ENCODE data around the gene MAGEF1. TPM values are rescaled to one million over a fixed set of nuclear protein-coding genes. Genes with fewer than 3 reads are reported as not detected.

The MAGEF1 gene
- total and polyA plus RNA-seq, 2 of the 8 experiments (the other 6 are each of a cell fraction or from before 2014, with no cell fraction given), result 26.5 to 56.7 TPM

DNA sequence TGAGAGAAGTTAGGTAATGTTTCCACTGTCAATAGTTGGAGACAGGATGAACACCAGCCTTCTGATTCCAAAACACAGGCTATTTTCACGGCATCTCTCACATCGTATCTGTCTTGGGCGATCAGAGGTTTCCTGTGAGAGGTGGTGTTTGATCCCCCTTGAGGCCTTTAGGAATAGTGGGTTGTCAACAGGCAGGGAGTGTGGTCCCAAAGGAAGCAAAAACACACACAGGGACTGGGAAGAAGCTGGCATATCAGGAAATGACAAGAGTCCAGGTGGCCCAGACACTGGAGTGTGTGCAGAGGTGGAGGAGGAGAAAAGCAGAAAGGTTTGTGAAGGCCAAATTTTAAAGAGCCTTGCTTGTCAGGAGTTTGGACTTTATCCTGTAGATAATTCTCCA is 6.6 kb upstream of the MAGEF1 start:
- POLR2A ChIA-PET (ENCODE audit: partially characterized antibody), result interaction anchor here (0.7 to 2.4 kb wide), 4 partner anchors 8 to 136 kb away, joined by 3 to 5 read pairs (median 4); no protein-coding TSS in a partner anchor
- TF ChIP-seq RBBP5 (IDR thresholded peaks at IDR 0.05; ENCODE audit: borderline replicate concordance, low read depth, low read length) (no peak), CEBPB (IDR thresholded peaks at IDR 0.05; ENCODE audit: low read depth, low read length) (no peak), EP300 (IDR thresholded peaks at IDR 0.05; ENCODE audit: borderline replicate concordance in 1 of 2, low read depth in 2 of 2, low read length in 2 of 2) (no peak), SIN3A (conservative IDR thresholded peaks at IDR 0.05 in 1 of 2, IDR thresholded peaks at IDR 0.05 in 1 of 2; ENCODE audit: low read depth in 1 of 2, low read length in 2 of 2) (no peak), HDAC2 (IDR thresholded peaks at IDR 0.05; ENCODE audit: borderline replicate concordance in 1 of 2, low read depth in 2 of 2, low read length in 2 of 2) (no peak), SP2 (IDR thresholded peaks at IDR 0.05; ENCODE audit: low read length) (no peak), CTBP2 (IDR thresholded peaks at IDR 0.05; ENCODE audit: borderline replicate concordance, insufficient read depth, insufficient read length, low read length) (no peak)
- TF ChIP-seq, protein P1, sequence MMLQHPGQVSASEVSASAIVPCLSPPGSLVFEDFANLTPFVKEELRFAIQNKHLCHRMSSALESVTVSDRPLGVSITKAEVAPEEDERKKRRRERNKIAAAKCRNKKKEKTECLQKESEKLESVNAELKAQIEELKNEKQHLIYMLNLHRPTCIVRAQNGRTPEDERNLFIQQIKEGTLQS (IDR thresholded peaks at IDR 0.05; ENCODE audit: insufficient read depth, low read depth, low read length), result no peak
- TF ChIP-seq, protein P2, sequence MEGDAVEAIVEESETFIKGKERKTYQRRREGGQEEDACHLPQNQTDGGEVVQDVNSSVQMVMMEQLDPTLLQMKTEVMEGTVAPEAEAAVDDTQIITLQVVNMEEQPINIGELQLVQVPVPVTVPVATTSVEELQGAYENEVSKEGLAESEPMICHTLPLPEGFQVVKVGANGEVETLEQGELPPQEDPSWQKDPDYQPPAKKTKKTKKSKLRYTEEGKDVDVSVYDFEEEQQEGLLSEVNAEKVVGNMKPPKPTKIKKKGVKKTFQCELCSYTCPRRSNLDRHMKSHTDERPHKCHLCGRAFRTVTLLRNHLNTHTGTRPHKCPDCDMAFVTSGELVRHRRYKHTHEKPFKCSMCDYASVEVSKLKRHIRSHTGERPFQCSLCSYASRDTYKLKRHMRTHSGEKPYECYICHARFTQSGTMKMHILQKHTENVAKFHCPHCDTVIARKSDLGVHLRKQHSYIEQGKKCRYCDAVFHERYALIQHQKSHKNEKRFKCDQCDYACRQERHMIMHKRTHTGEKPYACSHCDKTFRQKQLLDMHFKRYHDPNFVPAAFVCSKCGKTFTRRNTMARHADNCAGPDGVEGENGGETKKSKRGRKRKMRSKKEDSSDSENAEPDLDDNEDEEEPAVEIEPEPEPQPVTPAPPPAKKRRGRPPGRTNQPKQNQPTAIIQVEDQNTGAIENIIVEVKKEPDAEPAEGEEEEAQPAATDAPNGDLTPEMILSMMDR (IDR thresholded peaks at IDR 0.05; ENCODE audit: control extremely low read depth in 1 of 3, insufficient read depth in 1 of 3, low read depth in 1 of 3, low read length in 3 of 3), result peak in 1 of 3 experiments; percentile 6; a peak in 1 of 4 replicates

More for the DNA sequence above, 6.6 kb upstream of the MAGEF1 start:
- Histone ChIP-seq H3K79me2 (ENCODE audit: control insufficient read depth in 1 of 2, insufficient read depth in 2 of 2, low read length in 2 of 2) (no peaks in the 10 kb centered on the region), H3K18ac (ENCODE audit: extremely low read depth, low read length) (no peak overlapping the region), H3K56ac (replicated peaks; ENCODE audit: insufficient read length, low read depth, low read length) (no peak overlapping the region), H4K8ac (ENCODE audit: extremely low read depth, insufficient read depth, low read length) (no peak overlapping the region), H3K27ac (ENCODE audit: low read depth, low read length) (no peak overlapping the region), H3K36me3 (ENCODE audit: control insufficient read depth in 2 of 4, insufficient read depth in 4 of 4, low read length in 3 of 4) (no peaks in the 10 kb centered on the region; a peak in 1 of 8 replicates), H3K9me3 (ENCODE audit: insufficient read depth in 2 of 2, low read depth in 1 of 2, low read length in 1 of 2) (no peaks in the 10 kb centered on the region), H2BK5ac (ENCODE audit: low read depth, low read length) (no peak overlapping the region), H4K91ac (replicated peaks; ENCODE audit: insufficient read length, low read length) (no peak overlapping the region), H3K14ac (ENCODE audit: insufficient read length) (no peak overlapping the region), H3K4ac (replicated peaks; ENCODE audit: insufficient read length, low read depth, low read length) (no peak overlapping the region), H3K9ac (replicated peaks in 1 of 4; ENCODE audit: extremely low read depth in 1 of 4, low read depth in 3 of 4, low read length in 3 of 4) (no peak overlapping the region), H4K20me1 (replicated peaks in 1 of 2; ENCODE audit: control insufficient read depth in 1 of 2, insufficient read depth in 2 of 2, low read length in 2 of 2) (no peaks in the 10 kb centered on the region), H3K4me2 (ENCODE audit: insufficient read depth in 1 of 2, low read depth in 2 of 2, low read length in 2 of 2) (no peak overlapping the region), H3K4me3 (ENCODE audit: extremely low read depth in 1 of 4, insufficient read depth in 2 of 4, low read depth in 3 of 4, low read length in 4 of 4) (no peak overlapping the region), H2AFZ (ENCODE audit: low read length) (no peak overlapping the region), H2BK12ac (ENCODE audit: low read depth, low read length) (no peak overlapping the region), H3K23me2 (ENCODE audit: low read depth, low read length) (no peaks in the 10 kb centered on the region), H3K4me1 (replicated peaks in 1 of 4; ENCODE audit: control insufficient read depth in 3 of 4, insufficient read depth in 4 of 4, low read length in 3 of 4) (peaks cover 9 to 15% (median 12%) of the 10 kb centered on the region in 4 experiments), H3K79me1 (ENCODE audit: low read depth, low read length) (no peaks in the 10 kb centered on the region), H2BK120ac (replicated peaks; ENCODE audit: low read depth, low read length) (no peak overlapping the region), H4K5ac (ENCODE audit: insufficient read length, low read depth, low read length) (no peak overlapping the region), H2BK20ac (ENCODE audit: low read length) (no peak overlapping the region), H2AK5ac (ENCODE audit: low read depth, low read length) (no peak overlapping the region), H3K23ac (ENCODE audit: insufficient read length) (no peak overlapping the region), H2BK15ac (ENCODE audit: low read length) (no peak overlapping the region), H3K27me3 (replicated peaks in 1 of 4; ENCODE audit: control insufficient read depth in 3 of 4, extremely low read depth in 1 of 4, insufficient read depth in 3 of 4, low read length in 3 of 4) (no peaks in the 10 kb centered on the region)
- CTCF ChIA-PET (ENCODE audit: partially characterized antibody), result interaction anchor here (0.8 to 3.8 kb wide), 15 partner anchors 8 to 167 kb away, joined by 3 to 24 read pairs (median 4); no protein-coding TSS in a partner anchor
- no peak for FAIRE-seq
- peak in 1 of 2 experiments; percentile 31 for DNase-seq (ENCODE audit: low read depth in 1 of 2, low spot score in 2 of 2)
- 84% methylated on average over 3 of the region's 3 CpGs; no CpG with 5 or more reads in 1 of the 2 experiments for WGBS, 2 experiments (ENCODE audit: extremely low coverage in 1 of 2, insufficient coverage in 1 of 2, insufficient read length in 1 of 2, insufficient replicate concordance in 2 of 2, low coverage in 1 of 2, low lambda C conversion rate in 2 of 2, missing lambda C conversion rate in 1 of 2)
